Measurements from ENCODE around the gene ROBO1.

The ROBO1 gene

DNA sequence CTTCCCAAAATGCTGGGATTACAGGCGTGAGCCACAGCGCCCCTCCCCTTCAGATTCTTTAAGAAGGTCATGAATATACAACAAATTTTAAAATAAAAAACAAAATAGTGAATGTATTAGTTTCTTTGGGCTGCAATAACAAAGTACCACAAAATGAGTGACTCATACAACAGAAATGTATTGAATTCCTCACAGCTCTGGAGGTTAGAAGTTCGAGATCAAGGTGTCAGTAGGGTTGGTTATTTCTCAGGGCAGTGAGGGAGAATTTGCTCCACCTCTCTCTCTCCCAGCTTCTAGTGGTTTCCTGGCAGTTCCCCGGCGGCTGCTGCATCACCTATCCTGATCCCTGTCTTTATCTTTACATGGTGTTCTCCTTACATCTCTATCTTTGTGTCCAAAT lies 804.0 kb downstream of the ROBO1 start:
- no peak for DNase-seq

DNA sequence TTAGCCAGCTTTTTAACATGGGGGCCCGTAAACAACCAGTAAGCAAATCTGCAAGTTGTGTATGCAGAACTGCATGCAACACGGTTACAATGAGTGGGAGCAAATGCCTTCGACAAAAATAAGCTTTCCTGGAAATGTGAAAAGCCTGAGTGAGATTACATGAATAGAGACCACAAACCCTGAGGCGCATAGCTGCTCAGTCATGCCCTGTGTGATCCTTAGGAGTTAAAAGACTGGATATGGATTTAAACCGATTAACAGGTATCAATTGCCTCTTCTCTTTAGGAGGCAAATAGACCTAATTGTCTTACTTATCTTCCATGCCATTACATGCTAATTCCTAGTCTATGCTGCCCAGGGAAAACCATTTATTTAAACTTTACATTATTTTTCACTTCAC lies 810.3 kb downstream of the ROBO1 start:
- no peak for DNase-seq

DNA sequence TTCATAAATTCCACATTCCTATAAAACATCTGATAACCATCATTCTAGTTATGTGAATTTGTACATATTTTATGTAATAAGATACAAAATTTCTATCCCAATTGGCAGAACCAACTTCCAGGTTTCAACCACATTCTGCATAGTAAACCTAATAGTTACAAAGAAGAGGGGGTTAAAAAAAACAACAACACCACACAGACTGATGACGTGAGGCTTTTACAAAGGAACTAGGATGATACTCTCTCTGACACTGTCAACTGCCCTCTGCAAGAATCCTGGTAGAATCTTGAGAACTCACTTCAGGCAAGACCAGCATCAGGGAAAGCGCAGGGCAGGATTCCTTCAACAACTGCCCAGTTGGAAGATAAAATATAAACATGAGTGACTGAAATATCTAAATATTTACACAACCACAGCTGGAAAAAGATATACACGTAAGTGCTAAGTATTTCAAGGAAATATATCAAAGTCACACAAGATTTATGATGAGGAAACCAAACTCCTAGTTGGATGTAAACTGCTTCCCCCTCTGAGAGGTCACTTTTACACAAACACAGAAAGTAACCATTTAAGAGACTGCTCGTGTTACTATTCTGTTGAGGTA lies 816.4 kb downstream of the ROBO1 start:
- no peak for DNase-seq

DNA sequence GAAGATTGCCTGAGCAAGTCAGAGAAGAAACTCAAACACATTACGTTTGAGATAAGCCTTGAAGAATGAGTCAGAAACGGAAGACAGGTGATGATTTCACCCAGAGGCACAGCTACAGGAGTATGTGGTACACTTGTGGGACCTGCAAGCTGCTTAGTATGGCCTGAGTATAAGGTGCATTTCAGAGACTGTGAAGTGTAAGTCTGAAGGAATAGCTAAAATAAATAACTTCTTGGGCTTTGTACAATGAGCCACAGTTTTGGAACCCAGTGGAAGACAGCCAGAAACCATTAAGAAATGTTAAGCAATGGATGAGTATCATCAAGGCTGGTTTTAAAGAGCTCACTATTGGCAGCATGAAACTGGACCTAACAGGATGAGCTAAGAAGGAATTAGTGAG lies 826.2 kb downstream of the ROBO1 start:
- no peak for DNase-seq

DNA sequence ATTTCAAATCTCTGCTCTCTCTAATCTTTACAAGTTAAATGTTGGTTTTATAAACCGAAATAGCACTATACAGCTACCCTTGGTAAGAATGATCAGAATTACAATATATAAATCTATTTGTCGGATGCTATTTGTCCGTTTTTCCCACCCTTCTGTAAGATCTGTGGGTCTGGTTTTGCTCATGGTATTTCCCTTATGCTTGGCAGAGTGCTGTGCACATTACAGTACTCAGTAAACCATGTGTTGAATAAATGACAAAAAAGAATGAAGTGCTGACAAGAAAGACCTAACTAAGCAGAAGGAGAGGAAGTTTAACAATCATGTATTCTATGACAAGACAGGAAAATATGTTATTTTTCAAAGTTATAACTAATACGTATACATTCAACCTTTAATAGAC lies 827.2 kb downstream of the ROBO1 start:
- no peak for DNase-seq

DNA sequence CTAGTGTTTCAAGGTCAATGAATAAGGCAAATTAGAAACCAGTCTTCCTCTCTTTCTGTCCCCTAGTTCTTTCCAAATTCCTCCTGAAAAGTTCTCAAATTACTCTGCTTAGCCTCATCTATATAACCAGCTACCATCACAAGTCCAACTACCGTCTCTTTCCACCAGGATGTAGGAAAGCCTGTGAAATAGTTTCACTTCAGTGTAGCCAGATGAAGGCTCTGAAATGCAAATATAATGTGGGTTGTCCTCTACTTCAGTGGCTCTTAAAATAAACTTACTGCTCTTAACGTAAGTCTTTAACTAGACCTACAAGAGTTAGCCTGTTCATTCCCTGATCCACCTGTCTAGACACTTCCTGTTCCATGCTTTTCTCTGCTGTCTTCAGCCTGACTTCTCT lies 827.7 kb downstream of the ROBO1 start:
- no peak for DNase-seq

DNA sequence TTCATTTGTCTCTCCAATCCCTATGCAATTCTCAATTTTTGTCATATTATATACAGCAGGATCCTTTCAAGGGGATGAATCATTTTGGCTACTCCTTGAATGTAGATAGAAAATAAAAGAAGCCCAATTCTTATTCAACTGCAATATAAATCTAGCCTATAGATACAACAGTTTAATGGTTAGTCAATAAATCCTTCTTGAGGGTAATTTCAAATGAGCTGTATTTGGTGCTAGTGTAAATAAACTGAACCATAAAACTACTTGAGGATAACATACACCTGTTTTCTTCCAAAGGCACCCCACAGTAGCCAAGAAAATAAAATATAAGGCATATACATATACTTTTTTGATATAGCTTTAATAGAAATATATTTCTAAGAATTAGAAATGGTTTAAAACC lies 830.3 kb downstream of the ROBO1 start:
- no peak for DNase-seq

DNA sequence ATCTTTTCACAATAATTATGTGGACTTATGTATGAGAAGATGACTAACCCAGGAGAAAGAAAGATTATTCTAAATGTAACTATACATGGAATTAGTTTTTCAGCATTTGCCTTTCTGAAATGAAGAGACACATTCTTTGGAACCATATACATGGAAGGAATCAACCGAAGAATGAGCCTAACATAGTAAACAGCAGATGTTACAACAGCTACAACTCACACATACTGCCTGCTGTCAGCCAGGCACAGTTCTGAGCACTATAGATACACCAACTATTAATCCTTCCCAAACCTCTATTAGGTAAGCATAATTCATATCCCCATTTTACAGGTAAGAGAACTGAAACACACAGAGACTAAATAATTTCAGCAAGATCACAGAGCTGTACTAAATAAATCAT lies 840.0 kb downstream of the ROBO1 start:
- DNase-seq: no peak

DNA sequence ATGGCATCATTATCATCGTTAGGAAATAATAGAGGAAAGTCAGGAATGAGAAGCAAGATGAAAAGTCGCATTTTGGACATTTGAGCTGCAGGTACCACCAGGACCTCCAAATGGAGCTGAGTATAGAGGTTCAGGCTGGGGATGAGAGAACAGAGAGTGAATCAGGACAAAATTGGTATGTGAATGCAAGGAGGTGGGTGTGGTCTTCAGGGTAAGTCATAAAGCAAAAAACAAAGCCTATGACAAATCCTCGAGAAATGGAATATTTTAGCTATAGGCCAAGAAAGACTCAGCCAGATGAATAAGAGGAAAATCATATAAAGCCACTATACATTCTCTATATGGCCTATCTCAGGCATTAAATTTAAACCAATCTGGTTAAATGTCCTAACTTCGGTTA lies 841.3 kb downstream of the ROBO1 start:
- DNase-seq: no peak

DNA sequence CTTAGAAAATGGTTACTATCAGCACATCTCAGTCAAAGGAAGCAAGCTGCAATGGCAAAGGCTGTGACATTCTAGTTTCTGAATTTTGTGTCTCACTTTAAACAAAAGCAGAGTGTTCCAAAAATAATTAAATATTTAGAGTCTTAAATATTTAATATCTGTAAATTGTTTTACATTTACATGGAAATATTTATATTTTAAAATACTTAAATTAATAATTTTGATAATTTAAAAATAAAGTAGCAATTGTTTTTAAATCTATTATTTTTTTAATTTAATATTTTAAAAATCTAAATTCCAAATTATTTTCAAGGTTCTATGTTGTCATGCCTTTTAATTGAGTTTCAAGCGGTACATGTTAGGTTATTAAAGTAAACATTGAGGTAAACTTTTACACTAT lies 843.1 kb downstream of the ROBO1 start:
- no peak for DNase-seq

DNA sequence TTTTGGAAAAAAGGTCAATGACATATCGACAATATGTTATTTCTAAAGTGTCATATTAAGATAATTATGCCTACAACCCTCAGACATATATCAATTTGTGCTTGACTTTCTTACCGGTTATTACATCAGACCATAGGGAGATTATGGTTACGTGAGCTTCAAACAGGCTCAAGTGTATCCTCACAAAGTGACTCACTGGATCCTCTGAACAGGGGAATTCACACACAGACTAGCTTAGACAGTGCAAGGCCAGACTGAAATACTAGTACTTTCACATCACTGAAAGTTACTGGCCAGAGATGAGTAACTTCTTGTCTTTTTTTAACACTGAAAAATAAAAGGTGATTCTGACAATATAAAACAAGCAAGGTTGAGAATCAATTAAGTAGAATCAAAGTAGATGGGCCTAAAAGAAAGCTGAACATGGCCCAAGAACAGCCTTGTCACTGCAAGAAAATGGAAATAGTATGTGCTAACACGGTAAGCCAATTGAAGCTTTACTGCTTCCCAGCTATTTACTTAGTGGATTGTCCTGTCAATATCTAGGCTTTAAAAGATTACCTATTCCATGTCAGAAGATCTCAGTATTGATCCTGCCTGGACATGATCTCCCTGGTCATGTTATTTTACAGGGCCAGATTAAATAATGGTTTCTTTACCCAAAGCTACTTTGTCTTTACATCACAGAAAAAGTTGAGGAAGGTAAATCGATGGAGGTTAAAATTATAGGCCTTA lies 848.6 kb downstream of the ROBO1 start:
- no peak for DNase-seq

DNA sequence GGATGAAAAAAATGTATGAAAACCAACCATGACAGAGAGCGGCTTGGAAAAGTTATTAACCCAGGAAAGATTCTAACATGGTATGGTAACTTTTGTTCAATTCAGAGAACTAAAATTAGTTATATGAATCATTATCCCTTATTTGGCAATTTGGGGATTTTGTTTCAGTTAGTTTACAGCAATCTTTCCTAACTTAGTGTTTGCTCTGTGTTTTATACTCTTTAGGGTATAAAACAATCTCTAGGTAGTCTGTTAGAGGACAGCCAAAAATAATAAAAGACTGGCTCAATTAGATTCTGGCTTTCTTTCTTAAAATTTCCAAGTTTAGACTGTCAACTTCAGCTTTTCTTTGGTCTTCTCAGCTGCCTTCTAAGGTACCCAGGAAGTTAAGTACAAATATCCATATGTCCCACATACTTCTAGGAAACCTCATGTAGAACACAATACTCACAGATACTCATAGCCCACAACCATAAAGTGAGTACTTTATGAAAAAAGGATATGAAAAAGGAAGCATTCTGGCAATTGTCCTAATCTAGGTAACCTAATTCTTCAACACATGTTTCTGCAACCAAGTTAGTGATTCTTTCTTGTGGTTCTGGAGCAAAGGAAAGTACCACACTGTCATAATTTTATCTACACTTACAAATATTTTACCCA lies 849.3 kb downstream of the ROBO1 start:
- DNase-seq: no peak

DNA sequence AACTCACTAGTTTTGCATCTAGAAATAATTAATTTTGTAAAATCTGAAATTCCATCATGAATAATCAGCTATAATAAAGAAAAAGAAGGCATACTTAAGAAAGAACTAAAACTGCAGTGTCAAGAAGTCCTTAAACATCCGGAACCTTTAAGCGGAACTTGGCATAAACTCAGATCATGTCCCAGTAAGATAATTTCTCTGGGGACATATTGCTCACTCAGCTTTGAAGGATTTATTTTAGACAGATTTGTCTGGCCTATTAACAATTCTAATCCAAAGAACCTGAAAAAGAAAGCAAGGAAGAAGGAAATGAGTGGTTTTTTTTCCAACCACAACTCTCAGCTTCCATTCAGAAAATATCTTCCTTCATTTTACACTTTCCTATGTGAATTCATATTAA lies 850.3 kb downstream of the ROBO1 start:
- no peak for DNase-seq

DNA sequence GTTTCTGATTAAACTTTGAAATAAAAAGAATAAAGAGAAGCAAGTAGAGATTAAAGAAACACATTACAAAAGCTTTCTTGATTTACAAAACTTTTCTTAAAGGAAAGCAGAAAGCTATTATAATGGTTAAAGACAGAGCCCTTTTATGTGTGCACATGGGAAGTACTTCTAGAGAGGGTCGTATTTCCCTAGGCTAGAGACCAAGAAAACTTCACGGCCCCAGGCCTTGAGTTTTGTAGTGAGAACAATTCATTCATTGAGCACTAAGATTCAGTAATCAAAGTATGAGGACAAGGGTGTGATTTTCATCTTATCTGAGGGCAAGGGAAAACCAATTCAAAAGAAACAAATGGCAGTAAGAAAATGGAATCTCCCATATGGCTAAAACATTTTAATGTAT lies 854.1 kb downstream of the ROBO1 start:
- no peak for DNase-seq

DNA sequence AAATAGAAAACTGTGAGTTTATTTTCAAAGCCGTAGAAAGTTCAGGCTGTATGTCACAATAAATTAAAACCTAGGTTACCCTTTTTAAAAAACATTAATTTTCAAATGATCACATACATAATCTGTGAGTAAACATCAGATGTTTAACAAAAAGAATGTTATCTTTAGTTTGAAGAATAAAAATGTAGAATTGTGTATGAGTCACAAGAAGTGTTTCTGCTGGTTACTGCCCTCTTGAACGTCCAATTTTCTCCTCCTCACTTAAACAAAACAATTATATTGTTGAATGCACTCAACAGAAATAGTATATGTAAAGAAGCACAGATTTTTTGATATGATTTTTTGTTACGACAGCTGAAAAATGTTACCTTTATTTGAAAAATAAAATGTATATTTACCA lies 855.1 kb downstream of the ROBO1 start:
- DNase-seq: no peak

DNA sequence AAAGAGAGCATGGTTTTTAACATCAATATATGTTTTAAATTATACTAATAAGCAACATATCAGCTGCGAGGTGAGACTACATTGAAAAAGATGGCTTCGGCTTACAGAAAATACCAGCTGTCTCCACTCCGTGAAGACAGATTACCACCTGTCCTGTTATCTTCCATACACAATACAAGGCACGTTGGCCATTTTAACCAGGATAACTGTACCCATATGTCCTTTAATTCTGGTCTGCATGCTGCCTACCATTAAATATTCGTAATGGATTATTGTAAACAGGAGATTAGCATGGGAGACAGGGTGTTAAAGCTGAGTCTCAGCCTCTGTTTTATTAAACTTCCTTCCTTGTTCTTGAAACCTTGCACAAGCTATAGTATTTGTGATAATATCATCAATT lies 855.5 kb downstream of the ROBO1 start:
- no peak for DNase-seq

DNA sequence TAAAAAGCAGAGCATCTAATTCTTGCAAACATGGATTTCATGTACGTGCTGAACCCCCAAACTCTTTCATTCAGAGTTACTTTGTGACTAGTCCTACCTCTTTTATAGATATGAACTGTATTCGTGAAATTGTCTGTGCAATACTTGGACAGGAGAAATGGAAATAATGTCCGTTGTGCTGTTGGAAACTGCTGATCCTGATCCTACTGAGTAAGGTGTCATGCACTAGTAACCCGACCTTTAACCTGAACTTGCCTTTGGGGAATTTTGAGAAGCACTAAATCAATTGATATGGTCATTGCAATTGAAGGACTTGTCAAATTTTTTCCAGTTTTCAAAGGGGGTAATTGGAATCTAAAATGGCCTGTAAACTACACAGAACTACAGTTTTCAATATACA lies 856.4 kb downstream of the ROBO1 start:
- DNase-seq: no peak

DNA sequence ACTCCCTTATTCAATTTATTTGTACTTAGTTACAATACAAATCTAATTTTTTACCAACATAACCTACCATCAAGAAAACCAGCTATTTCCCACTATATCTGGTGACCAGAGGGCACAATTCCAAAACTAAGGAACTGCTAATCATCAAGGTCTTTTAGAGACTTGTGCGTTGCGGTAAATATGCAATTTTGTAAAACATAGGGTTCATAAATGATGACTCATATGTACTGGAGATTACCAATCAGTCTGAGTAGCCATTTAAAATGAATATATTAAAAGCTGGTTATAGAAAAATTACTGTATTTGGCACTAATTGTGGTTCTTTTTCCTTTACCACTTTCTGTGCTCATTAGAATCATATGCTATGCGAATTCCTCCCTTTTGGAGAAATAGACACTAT lies 859.6 kb downstream of the ROBO1 start:
- no peak for DNase-seq

DNA sequence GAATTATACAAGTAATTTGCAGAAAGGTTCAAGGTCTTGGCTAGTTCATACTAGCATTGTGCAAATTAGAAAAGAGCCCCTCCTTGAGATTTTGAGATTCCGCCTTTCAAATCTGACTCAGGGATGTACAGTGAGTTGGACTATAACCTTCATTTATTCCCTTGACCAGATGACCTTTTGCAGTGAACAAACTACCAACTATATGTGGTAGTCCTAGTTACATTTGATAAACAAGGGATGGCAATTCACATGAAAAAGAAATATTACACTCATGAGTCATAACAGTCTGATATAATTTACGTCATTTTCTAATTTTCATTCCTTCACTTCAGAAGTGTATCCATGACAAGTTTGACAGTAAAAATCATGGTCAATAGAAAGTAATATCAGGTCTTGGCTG lies 860.4 kb downstream of the ROBO1 start:
- DNase-seq: no peak

DNA sequence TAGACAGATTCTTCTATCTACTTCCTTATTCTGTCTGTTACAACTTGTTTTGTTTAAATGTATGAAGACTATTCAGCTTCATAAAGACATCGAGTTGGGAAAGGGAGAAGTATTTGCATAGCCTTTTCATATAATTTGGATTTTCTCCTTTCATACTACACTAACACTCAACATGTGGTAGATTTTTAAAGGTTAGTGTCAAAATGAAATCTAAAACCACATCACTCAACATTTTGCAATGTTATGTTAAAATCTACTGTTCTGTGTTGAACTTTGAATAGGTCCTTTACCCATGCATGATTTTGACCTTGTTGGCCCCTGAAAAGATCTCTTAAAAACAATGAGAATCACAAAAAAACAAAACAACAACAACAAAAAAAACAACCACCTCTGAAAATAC lies 860.9 kb downstream of the ROBO1 start:
- no peak for DNase-seq

DNA sequence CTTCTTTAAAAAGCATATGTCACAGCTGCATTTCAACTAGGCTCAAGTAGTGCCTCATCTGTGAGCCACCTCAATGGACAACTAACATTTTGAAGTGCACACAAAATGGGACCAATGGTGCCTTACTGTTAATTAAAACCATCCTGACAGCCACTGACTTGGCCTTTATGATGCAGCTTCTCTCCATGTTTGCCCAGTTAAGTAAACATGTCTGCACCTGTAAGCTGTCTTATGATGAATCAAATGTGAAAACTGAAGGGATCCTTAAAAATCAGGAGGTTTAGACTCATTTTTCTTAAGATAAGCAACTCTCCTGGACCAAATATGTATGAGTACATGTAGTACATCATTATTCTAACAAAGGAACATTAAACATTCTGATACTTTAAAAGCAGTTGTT lies 861.6 kb downstream of the ROBO1 start:
- no peak for DNase-seq

DNA sequence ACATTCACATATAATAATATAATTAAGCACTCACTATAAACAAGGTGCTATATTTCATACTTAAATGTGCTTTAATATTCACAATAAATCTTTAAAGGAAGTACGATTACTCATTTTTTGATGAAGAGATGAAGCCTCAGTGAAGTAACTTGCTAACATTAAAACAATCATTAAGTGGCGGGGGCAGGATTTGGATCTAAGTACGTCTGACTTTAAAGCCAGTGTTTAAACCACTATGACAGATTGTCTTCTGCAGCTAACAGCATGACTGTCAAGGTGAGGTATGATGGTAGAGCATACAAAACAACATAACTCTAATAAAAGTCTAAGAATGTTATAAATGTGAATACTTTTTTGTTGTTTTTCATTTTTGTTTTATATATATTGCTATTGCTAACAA lies 862.1 kb downstream of the ROBO1 start:
- no peak for DNase-seq

DNA sequence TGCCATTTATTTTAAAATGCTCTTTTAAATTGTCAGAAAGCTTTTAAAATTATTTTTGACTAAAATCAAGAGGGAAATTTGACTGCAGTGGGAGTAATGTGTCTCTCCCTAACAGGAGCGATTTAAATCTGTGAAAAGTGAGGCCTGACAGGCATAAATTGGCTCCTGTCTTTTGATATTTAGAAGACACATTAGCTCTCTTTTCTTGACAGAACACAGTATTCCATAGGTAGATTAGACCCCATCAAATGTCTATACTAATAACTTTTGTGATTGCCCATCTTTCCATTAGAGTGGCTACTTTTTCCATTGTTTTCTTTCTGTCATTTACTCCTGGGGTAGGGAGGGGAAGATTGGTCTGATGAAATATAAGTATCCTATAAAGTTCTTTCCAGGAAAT lies 866.3 kb downstream of the ROBO1 start:
- no peak for DNase-seq

DNA sequence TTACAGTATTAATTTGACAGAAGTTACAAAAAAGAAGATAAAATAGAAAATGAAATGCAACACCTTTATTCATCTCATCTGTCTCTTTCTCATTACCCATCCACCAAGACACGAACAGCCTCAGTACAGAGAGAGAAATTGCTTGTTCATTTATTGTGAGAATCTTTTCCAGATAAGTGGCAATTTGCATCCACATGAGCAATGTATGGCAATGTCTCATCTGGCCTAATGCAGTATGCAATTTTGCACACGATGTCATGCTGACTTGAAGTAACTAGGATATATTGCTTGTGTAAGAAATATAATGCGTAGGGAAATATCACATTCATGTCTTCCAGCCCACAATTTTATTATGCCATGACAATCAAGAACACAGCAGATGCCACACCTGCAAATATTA lies 866.9 kb downstream of the ROBO1 start:
- DNase-seq: no peak

DNA sequence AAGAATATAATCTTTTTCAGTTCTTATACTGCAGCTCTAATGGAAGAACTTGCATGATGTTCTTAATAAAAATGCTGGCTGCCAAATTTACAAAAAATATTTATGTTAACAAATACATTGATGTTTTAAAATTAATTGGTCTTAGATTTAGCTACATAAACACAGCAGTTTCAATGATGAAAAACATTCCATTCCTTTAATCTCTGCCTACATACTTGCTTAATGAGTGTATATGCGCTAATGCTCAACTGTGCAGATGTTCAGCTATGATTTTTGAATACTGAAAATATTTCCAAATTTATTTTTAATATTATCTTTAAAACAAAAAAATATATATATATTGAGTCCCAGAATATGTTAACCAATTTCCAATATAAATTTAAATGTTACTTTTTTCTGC lies 867.4 kb downstream of the ROBO1 start:
- no peak for DNase-seq

Data from NCI-H446 (cell line).